ENCODE measurements around the gene AUTS2.

AUTS2 gene

GRCh38 chr7:70178211-70178610 is 579.9 kb downstream of the AUTS2 start:
- no peak for DNase-seq (ENCODE audit: low read depth in 2 of 2)

GRCh38 chr7:70178787-70179186 is 580.5 kb downstream of the AUTS2 start:
- DNase-seq (ENCODE audit: low read depth in 2 of 2): no peak

DNA sequence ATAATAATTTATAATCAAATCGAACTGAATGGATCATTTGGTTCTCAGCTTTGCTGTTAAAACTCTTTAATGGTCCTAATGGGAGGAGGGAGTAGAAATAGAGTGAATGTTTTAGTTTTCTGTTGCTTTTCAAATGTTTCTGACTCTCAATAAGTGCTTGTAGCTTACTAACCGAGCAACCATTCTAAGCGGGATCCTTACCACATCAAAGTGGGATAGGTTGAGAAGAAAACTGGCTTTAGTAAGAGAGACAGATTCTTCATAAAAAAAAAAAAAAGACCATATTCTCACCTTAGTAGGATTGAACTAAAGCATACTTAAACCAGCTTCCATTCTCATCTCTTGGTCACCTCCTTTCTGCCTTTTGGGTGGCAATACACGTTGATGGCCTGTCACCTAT is 584.2 kb downstream of the AUTS2 start:
- DNase-seq (ENCODE audit: low read depth in 2 of 2): no peak

DNA sequence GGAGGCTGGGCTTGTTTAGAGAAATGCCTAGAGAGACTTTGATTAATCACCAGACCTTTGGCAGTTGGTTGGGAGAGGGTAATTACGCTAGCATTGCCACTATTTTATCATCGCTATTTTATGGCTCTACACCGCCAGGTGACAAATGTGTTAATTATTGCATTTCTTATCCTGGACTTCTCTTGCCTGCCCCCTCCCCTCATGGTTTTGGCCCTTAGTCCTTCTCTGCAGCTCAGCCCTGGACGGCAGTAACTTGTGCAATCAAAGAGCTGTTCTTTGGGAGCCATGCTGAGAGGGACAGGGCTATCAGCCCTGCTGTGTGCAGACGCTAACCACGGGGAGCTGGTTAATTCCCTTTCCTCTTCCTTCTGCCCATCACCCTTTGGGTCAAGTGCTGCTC is 585.0 kb downstream of the AUTS2 start:
- DNase-seq (ENCODE audit: low read depth in 2 of 2): no peak

GRCh38 chr7:70188901-70189650 is 590.8 kb downstream of the AUTS2 start:
- no peak for DNase-seq (ENCODE audit: low read depth in 2 of 2)

- DNase-seq (ENCODE audit: low read depth in 2 of 2): no peak
These were observed 591.5 kb downstream of the AUTS2 start for GRCh38 chr7:70189776-70190175.

- no peak for DNase-seq (ENCODE audit: low read depth in 2 of 2)
These were observed 592.0 kb downstream of the AUTS2 start for GRCh38 chr7:70190281-70190680.

DNA sequence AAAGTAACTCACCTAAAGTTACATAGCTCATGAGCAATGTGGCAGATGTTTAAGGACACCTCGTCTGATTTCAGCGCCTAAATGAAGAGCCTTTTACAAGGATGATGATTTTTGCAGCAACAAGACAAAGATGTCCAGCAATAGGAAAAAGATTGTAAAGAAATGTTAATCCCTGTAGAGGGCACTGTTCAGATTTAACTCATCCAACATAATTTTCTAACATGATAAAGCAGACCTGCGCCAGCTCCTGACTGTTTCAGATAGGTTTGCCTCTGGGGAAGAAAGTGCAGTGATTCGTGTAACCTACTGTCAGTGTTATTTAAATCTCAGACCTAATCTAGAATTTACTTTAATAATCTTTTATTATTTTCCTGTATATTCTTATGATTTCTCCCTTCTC is 595.2 kb downstream of the AUTS2 start:
- no peak for DNase-seq (ENCODE audit: low read depth in 2 of 2)

- DNase-seq (ENCODE audit: low read depth in 2 of 2): no peak
These were observed 610.2 kb downstream of the AUTS2 start for GRCh38 chr7:70208236-70209063.

DNA sequence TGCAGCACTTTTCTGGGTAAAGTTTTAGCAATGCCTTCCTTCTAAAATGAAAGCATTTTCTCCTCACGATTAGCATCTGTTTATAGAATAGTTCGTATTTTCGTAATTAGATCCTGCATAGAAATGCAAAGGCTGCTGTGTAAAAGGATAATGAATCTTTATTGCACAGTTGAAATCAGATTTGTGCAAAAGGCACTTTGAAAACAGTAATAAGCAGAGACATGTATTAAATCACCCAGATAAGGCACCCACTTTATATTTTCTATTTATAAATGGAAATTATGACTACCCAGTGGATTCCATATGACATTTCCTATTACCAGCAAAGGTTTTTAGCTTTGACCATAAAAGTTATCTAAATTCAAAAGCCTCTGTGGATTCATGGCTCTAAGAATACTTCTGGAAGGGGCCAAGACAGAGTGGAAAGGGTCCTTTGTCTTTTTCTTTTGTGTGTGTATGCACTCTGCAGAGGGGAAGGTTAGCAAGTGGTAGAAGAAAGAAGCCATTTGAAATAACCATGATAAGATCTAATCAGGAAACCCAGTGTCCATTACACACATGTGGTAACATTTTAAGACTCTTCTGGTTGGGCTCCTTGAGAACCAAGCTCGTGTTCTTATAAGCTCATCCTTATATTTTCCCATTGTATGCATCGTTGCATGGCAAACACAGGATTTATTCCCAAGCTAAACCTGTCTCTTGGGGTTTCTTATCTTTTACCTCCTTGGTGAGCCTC is 612.1 kb downstream of the AUTS2 start:
- no peak for DNase-seq (ENCODE audit: low read depth in 2 of 2)

DNA sequence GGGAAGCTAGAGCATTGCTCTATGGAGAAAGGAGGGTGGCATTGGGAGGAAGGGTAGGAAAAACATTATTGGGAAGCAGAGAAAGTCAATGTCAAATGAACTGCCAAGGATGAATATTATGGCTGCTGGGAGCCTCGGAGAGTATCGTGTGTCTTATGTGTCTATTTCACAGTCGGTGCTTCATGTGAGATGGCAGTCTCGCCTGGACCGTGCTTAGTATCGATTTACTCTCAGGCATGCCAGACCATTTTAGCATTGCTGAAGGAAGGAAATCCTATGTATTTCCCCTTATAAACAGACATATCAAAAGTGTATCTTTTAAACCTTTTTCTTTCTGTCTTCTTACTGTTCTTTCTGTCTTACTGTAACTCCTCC is 612.6 kb downstream of the AUTS2 start:
- no peak for DNase-seq (ENCODE audit: low read depth in 2 of 2)

DNA sequence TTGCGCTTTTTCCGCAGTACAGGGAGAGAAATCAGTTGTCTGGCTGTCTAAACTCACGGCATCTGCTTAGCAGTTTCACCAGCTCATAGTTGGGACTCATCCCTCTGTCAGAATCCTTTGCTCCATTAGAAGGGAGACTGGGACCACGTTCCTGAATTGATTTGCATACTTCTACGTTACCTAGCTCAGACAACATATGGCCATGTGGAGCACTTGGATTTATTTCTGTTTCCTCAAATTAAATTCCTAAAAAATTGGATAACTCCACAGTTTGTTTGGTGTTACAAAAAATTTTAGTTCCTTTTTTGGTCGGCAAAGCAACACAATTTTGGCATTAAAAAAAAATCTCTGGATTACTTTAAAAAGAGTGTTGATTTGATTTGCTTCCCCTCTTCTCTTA is 614.0 kb downstream of the AUTS2 start:
- DNase-seq (ENCODE audit: low read depth in 2 of 2): no peak

- DNase-seq (ENCODE audit: low read depth in 2 of 2): no peak
These were observed 615.8 kb downstream of the AUTS2 start for GRCh38 chr7:70214071-70214470.

DNA sequence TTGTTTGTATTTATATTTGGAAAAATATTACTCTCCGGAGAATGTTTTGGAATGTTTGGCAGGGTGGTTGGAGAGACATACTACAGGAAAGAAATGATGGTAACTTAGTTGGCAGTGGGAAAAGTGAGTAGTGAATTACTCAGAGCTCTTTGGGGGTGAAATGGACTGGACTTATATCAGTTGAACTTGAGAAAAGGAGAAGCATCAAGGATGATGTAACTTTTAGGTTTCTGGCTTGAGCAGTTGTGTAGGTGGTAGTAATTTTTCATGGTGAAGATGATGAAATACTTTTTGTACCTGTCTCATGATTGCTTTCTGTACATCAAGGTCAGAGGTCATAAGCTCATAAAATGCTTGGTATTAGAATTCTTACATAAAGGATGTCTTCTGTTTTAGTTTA is 617.2 kb downstream of the AUTS2 start:
- no peak for DNase-seq (ENCODE audit: low read depth in 2 of 2)

DNA sequence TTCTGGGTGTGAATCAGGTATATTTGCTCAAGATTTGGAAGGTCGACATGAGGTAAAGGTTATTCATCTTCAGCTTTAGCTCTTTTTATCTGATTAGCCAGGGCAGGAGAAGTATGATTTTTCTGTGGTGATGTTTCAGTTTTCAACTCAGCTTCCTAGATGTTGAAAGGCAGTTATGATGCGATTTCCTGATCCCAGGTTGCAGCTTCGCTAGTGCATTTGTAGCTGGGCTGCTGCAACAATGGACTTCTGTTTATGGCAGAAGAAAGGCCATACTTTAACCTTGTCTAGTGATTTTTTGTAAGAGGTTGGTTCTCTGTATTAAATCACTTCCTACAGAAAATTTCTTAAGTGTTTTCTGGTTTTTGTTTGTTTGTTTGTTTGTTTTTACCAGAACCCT is 619.3 kb downstream of the AUTS2 start:
- DNase-seq (ENCODE audit: low read depth in 2 of 2): no peak

DNA sequence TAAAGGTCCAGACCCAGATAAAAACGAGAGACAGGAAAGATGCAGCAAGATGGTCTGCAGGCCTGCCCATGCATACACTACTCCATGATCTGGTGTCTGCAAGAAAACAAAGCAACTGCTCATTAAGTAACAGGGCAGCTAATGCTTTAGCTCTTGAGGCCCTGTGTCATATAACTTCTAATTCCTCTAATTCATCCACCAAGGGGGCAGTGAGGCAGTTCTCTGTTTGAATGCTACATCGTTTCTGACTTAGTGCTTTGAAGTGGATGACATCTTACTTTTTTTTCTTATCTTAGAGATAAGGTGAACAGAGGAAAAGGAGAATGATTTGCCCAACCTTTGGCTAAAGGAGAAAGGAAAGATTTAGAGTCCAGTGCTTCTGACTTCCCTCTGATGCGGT is 619.7 kb downstream of the AUTS2 start:
- DNase-seq (ENCODE audit: low read depth in 2 of 2): no peak

- no peak for DNase-seq (ENCODE audit: low read depth in 2 of 2)
These were observed 620.8 kb downstream of the AUTS2 start for GRCh38 chr7:70219061-70219460.

- DNase-seq (ENCODE audit: low read depth in 2 of 2): no peak
These were observed 631.0 kb downstream of the AUTS2 start for GRCh38 chr7:70229242-70229641.

GRCh38 chr7:70230761-70231160 is 632.5 kb downstream of the AUTS2 start:
- DNase-seq (ENCODE audit: low read depth in 2 of 2): no peak

- DNase-seq (ENCODE audit: low read depth in 2 of 2): no peak
These were observed 635.5 kb downstream of the AUTS2 start for GRCh38 chr7:70233776-70234175.

- DNase-seq (ENCODE audit: low read depth in 2 of 2): no peak
These were observed 639.0 kb downstream of the AUTS2 start for GRCh38 chr7:70237256-70237655.

GRCh38 chr7:70237831-70238575 is 639.7 kb downstream of the AUTS2 start:
- DNase-seq (ENCODE audit: low read depth in 2 of 2): no peak
